ENCODE data around the gene CD82. TPM values are rescaled to one million over a fixed set of nuclear protein-coding genes. Genes with fewer than 3 reads are reported as not detected.

CD82 gene
- total RNA-seq, 2 experiments from 2014 or later: 289 to 319 TPM

- POLR2A ChIA-PET: no interaction called here
- no peak for TF ChIP-seq CTCF (IDR thresholded peaks at IDR 0.05)
- CTCF ChIA-PET: no interaction called here
- DNase-seq: no peak
- no peak for ATAC-seq
- Mint-ChIP-seq H3K27me3 (peaks cover 26% of the 10 kb centered on the region), H3K27ac (no peak overlapping the region), H3K36me3 (ENCODE audit: low read depth) (no peaks in the 10 kb centered on the region), H3K9me3 (no peaks in the 10 kb centered on the region), H3K4me1 (ENCODE audit: low read depth) (peaks cover 3% of the 10 kb centered on the region), H3K4me3 (no peak overlapping the region)
- intact Hi-C loops (cut with micrococcal nuclease): no loop called here
Observed at GRCh38 chr11:44519989-44520737, 45.3 kb upstream of the CD82 start.

- Mint-ChIP-seq H3K4me3 (no peak overlapping the region), H3K27ac (no peak overlapping the region), H3K27me3 (peaks cover 26% of the 10 kb centered on the region), H3K36me3 (ENCODE audit: low read depth) (no peaks in the 10 kb centered on the region), H3K4me1 (ENCODE audit: low read depth) (peaks cover 3% of the 10 kb centered on the region), H3K9me3 (no peaks in the 10 kb centered on the region)
- DNase-seq (no peak), ATAC-seq (no peak)
- POLR2A ChIA-PET: interaction anchor here (0.7 kb wide), 1 partner anchor 224 kb away, joined by 3 read pairs; no protein-coding TSS in a partner anchor
- CTCF ChIA-PET: interaction anchor here (5.9 kb wide), 1 partner anchor 17 kb away, joined by 98 read pairs; no protein-coding TSS in a partner anchor
- intact Hi-C loops (cut with micrococcal nuclease): no loop called here
- TF ChIP-seq CTCF (IDR thresholded peaks at IDR 0.05): no peak
Observed at GRCh38 chr11:44521148-44521547, 44.3 kb upstream of the CD82 start.

GRCh38 chr11:44522294-44522693 is 43.2 kb upstream of the CD82 start:
- ATAC-seq: no peak
- no peaks in the 10 kb centered on the region for H3K36me3 Mint-ChIP-seq (ENCODE audit: low read depth)
- CTCF ChIA-PET: interaction anchor here (5.9 kb wide), 1 partner anchor 16 kb away, joined by 98 read pairs; no protein-coding TSS in a partner anchor

GRCh38 chr11:44524346-44524745 is 41.1 kb upstream of the CD82 start:
- no peak overlapping the region for H3K27ac Mint-ChIP-seq
- intact Hi-C loops (cut with micrococcal nuclease): no loop called here
- CTCF ChIA-PET: interaction anchor here (0.9 to 5.9 kb wide), 10 partner anchors 7 to 429 kb away, joined by 3 to 98 read pairs (median 6); partner anchors contain the start of genes CD82 and EXT2
- DNase-seq (no peak), ATAC-seq (no peak)
- H3K27me3 Mint-ChIP-seq: peaks cover 19% of the 10 kb centered on the region
- H3K4me3 Mint-ChIP-seq: no peak overlapping the region
- no peaks in the 10 kb centered on the region for H3K36me3 Mint-ChIP-seq (ENCODE audit: low read depth)
- H3K4me1 Mint-ChIP-seq (ENCODE audit: low read depth): peaks cover 7% of the 10 kb centered on the region
- TF ChIP-seq CTCF (IDR thresholded peaks at IDR 0.05): no peak
- no peaks in the 10 kb centered on the region for H3K9me3 Mint-ChIP-seq
- POLR2A ChIA-PET: interaction anchor here (1.0 kb wide), 1 partner anchor 98 kb away, joined by 4 read pairs; no protein-coding TSS in a partner anchor

More at GRCh38 chr11:44522294-44522693, 43.2 kb upstream of the CD82 start:
- Mint-ChIP-seq H3K9me3 (no peaks in the 10 kb centered on the region), H3K27ac (no peak overlapping the region), H3K4me3 (no peak overlapping the region), H3K27me3 (peaks cover 26% of the 10 kb centered on the region), H3K4me1 (ENCODE audit: low read depth) (peaks cover 5% of the 10 kb centered on the region)
- DNase-seq: no peak
- POLR2A ChIA-PET: no interaction called here
- no peak for TF ChIP-seq CTCF (IDR thresholded peaks at IDR 0.05)
- intact Hi-C loops (cut with micrococcal nuclease): no loop called here

- Mint-ChIP-seq H3K36me3 (ENCODE audit: low read depth) (no peaks in the 10 kb centered on the region), H3K4me1 (ENCODE audit: low read depth) (peaks cover 8% of the 10 kb centered on the region), H3K9me3 (no peaks in the 10 kb centered on the region), H3K27me3 (peaks cover 15% of the 10 kb centered on the region), H3K27ac (no peak overlapping the region), H3K4me3 (no peak overlapping the region)
- intact Hi-C loops (cut with micrococcal nuclease): no loop called here
- no peak for DNase-seq
- TF ChIP-seq CTCF (IDR thresholded peaks at IDR 0.05): no peak
- ChIA-PET POLR2A (no interaction called here), CTCF (interaction anchor here (1.6 to 5.9 kb wide), 4 partner anchors 7 to 429 kb away, joined by 5 to 98 read pairs (median 8); partner anchors contain the start of gene EXT2)
- ATAC-seq: no peak
Observed at GRCh38 chr11:44524751-44525201, 40.7 kb upstream of the CD82 start.

Measured in activated CD8-positive, alpha-beta T cell treated with anti-CD3 and anti-CD28 coated beads for 36 hours (primary cell).